Nephron (organoid): ENCODE data around the gene ERCC8.

ENCODE experiments used
- H3K27ac Mint-ChIP-seq, 3 experiments: 2 replicates each; pipeline ENCODE4 v1.8.0; 2020; ENCODE audit warnings: mixed read lengths in 3 of 3, mild to moderate bottlenecking in 2 of 3, moderate library complexity in 1 of 3
- H3K27me3 Mint-ChIP-seq: 2 replicates; pipeline ENCODE4 v1.8.0; 2021; ENCODE audit warnings: low read depth, mild to moderate bottlenecking, moderate library complexity, mixed read lengths
- H3K36me3 Mint-ChIP-seq: 2 replicates; pipeline ENCODE4 v1.8.0; 2020; ENCODE audit warnings: low read depth, mixed read lengths
- H3K4me1 Mint-ChIP-seq: 2 replicates; pipeline ENCODE4 v1.8.0; 2020; ENCODE audit warnings: mixed read lengths
- H3K4me3 Mint-ChIP-seq, 3 experiments: 2 replicates each; pipeline ENCODE4 v1.8.0; 2020; ENCODE audit warnings: mild to moderate bottlenecking in 3 of 3, mixed read lengths in 3 of 3, moderate library complexity in 2 of 3
- H3K9me3 Mint-ChIP-seq: 2 replicates; pipeline ENCODE4 v1.8.0; 2020; ENCODE audit warnings: mixed read lengths
- CTCF ChIP-seq, 3 experiments: fragments of 200-600 bp; sonication (generic); IDR thresholded peaks; one replicate each; pipeline ENCODE4 v1.5.0; 2021; ENCODE audit warnings: antibody characterized with exemption in 3 of 3; ENCODE audit not compliant: unreplicated experiment in 3 of 3

Gene ERCC8

DNA sequence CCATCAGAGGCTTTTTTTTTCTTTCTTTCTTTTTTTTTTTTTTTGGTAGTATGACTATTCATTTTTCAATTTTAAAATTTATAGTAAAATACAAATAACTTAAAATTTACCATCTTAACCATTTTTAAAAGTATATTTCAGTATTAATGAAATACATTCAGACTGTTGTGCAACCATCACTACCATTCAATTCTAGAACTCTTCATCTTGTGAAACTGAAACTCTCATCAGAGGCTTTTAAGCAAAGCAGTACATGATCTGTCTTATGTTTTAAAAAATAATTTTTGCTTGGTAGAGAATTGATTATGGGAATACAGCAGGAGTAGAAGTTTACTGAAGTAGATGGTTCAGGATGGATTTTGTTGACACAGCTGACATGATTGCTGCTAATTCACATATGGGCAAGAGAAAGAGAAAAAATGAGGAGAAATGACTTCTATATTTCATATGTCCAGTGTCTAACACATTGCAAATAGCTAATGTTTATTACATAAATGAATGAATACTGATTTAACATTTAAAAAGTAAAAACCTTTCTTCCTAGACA is 114.2 kb downstream of the ERCC8 start:
- peaks cover 4% of the 10 kb centered on the region for H3K27me3 Mint-ChIP-seq
- TF ChIP-seq CTCF (IDR thresholded peaks at IDR 0.05; ENCODE audit: unreplicated experiment in 3 of 3): no peak
- H3K27ac Mint-ChIP-seq: no peak overlapping the region
- no peaks in the 10 kb centered on the region for H3K36me3 Mint-ChIP-seq
- H3K4me1 Mint-ChIP-seq: no peaks in the 10 kb centered on the region
- no peak overlapping the region for H3K4me3 Mint-ChIP-seq
- no peaks in the 10 kb centered on the region for H3K9me3 Mint-ChIP-seq

DNA sequence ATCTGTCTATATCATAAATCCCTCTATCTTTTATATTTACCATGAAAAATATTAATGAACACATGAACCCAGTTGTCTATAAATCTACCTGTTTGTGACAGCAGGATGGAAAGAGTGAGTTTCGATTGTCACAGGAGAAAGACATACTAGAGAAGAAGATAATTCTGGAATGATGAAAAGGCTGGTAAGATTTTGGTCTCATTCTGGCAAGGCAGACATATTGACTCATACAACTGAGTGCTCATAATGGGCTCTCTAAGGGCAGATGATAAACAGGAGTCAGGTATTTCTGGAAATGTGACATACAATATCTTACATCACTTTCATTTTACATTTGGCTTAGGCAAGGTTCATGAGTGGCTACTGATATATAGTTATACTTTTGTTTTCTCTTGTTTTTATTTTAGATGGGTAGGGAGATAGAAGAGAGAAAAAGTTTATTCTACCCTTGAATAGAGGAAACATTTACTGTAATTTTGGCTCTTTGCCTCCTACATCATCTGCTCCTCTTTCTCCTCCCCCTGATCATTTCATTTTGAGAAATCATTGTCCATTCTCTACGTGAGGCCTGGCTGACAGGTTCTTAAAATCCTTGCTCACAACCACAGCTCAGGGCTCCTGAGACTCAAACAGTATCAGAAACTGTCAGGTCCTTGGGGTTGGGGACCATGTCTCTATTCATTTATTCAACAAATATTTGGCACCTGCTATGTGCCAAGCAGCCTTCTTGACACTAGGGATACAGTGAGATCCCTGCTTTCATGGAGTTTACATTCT is 115.2 kb downstream of the ERCC8 start:
- H3K9me3 Mint-ChIP-seq: no peaks in the 10 kb centered on the region

DNA sequence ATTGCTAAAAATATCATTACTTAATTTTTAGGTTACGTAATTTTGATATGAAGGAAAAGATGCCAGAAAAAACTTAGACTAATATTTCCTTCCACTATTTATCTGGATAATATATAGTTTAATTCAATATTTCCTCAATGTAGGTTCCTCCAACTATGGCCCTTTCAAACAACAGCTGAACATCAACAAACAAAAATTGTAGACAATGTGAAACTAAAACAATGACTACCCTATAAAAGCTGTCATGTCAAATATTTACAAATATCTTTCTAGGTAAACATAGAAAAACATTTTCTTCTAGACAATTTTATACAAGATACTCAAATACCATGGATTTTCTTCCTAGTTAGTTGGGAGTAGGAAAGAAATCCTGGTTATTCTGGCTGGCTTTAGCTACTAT is 117.7 kb downstream of the ERCC8 start:
- H3K9me3 Mint-ChIP-seq: no peaks in the 10 kb centered on the region
- no peaks in the 10 kb centered on the region for H3K4me1 Mint-ChIP-seq
- H3K27me3 Mint-ChIP-seq: peaks cover 4% of the 10 kb centered on the region
- TF ChIP-seq CTCF (IDR thresholded peaks at IDR 0.05; ENCODE audit: unreplicated experiment in 3 of 3): no peak
- no peak overlapping the region for H3K27ac Mint-ChIP-seq
- H3K4me3 Mint-ChIP-seq: no peak overlapping the region
- H3K36me3 Mint-ChIP-seq: no peaks in the 10 kb centered on the region

More for the DNA sequence above, 115.2 kb downstream of the ERCC8 start:
- Mint-ChIP-seq H3K27ac (no peak overlapping the region), H3K4me3 (no peak overlapping the region), H3K27me3 (peaks cover 4% of the 10 kb centered on the region), H3K4me1 (no peaks in the 10 kb centered on the region), H3K36me3 (no peaks in the 10 kb centered on the region)
- TF ChIP-seq CTCF (IDR thresholded peaks at IDR 0.05; ENCODE audit: unreplicated experiment in 3 of 3): no peak

- H3K36me3 Mint-ChIP-seq: no peaks in the 10 kb centered on the region
- TF ChIP-seq CTCF (IDR thresholded peaks at IDR 0.05; ENCODE audit: unreplicated experiment in 3 of 3): no peak
- H3K4me1 Mint-ChIP-seq: no peaks in the 10 kb centered on the region
- H3K4me3 Mint-ChIP-seq: no peak overlapping the region
- H3K27me3 Mint-ChIP-seq: peaks cover 4% of the 10 kb centered on the region
- H3K27ac Mint-ChIP-seq: no peak overlapping the region
- H3K9me3 Mint-ChIP-seq: no peaks in the 10 kb centered on the region
Observed at GRCh38 chr5:60826653-60827052, 118.2 kb downstream of the ERCC8 start.
